ENCODE measurements around the gene SRRM3.
A peak's percentile ranks its signal among the peaks of the same experiment; 100 is the strongest.
"Not testable (repeated sequence)": the region's sequence is repeated elsewhere in the genome, so short reads cannot be mapped to it uniquely, and the experiment has no call there.

The SRRM3 gene

GRCh38 chr7:76262683-76263402 is 61.1 kb downstream of the SRRM3 start:
- peak; percentile 64 for DNase-seq (ENCODE audit: low spot score)

- no peak for DNase-seq (ENCODE audit: low spot score)
These were observed 63.6 kb downstream of the SRRM3 start for GRCh38 chr7:76265299-76265698.

GRCh38 chr7:76267107-76267893 is 65.6 kb downstream of the SRRM3 start:
- DNase-seq (ENCODE audit: low spot score) = no peak

GRCh38 chr7:76267894-76268183 is 66.1 kb downstream of the SRRM3 start:
- DNase-seq (ENCODE audit: low spot score) = no peak

- DNase-seq (ENCODE audit: low spot score) = no peak
These were observed 66.7 kb downstream of the SRRM3 start for GRCh38 chr7:76268376-76268775.

- DNase-seq (ENCODE audit: low spot score) = no peak
These were observed 68.2 kb downstream of the SRRM3 start for GRCh38 chr7:76269895-76270294.

- DNase-seq (ENCODE audit: low spot score) = not testable (repeated sequence)
These were observed 69.7 kb downstream of the SRRM3 start for GRCh38 chr7:76271384-76271783.

- DNase-seq (ENCODE audit: low spot score) = no peak
These were observed 70.4 kb downstream of the SRRM3 start for GRCh38 chr7:76272142-76272541.

- no peak for DNase-seq (ENCODE audit: low spot score)
These were observed 71.3 kb downstream of the SRRM3 start for GRCh38 chr7:76272851-76273497.

GRCh38 chr7:76273503-76273902 is 71.8 kb downstream of the SRRM3 start:
- no peak for DNase-seq (ENCODE audit: low spot score)

GRCh38 chr7:76278540-76278939 is 76.8 kb downstream of the SRRM3 start:
- no peak for DNase-seq (ENCODE audit: low spot score)

- no peak for DNase-seq (ENCODE audit: low spot score)
These were observed 78.7 kb downstream of the SRRM3 start for GRCh38 chr7:76280408-76280807.

GRCh38 chr7:76281006-76281705 is 79.5 kb downstream of the SRRM3 start:
- no peak for DNase-seq (ENCODE audit: low spot score)

GRCh38 chr7:76281706-76282343 is 80.1 kb downstream of the SRRM3 start:
- DNase-seq (ENCODE audit: low spot score) = no peak

- DNase-seq (ENCODE audit: low spot score) = no peak
These were observed 80.9 kb downstream of the SRRM3 start for GRCh38 chr7:76282344-76283253.

GRCh38 chr7:76283254-76284159 is 81.8 kb downstream of the SRRM3 start:
- DNase-seq (ENCODE audit: low spot score) = no peak

- no peak for DNase-seq (ENCODE audit: low spot score)
These were observed 84.1 kb downstream of the SRRM3 start for GRCh38 chr7:76285604-76286374.

GRCh38 chr7:76286842-76287403 is 85.2 kb downstream of the SRRM3 start:
- no peak for DNase-seq (ENCODE audit: low spot score)

- not testable (repeated sequence) for DNase-seq (ENCODE audit: low spot score)
These were observed 89.2 kb downstream of the SRRM3 start for GRCh38 chr7:76290847-76291350.

Measured in kidney tubule cell (primary cell).